H9 (cell line): Measurements from ENCODE around the gene FOXL1. TPM values are rescaled to one million over a fixed set of nuclear protein-coding genes. Genes with fewer than 3 reads are reported as not detected.
"Not testable (repeated sequence)": the region's sequence is repeated elsewhere in the genome, so short reads cannot be mapped to it uniquely, and the experiment has no call there.

Experiments used
- DNase-seq: peaks from one replicate; pipeline ENCODE4 v3.0.0-alpha.2; 2017
- H2AFZ ChIP-seq: one replicate; pipeline ENCODE4 v1.6.1; 2013; ENCODE audit warnings: mild to moderate bottlenecking, low read length, control low read depth, moderate library complexity
- H2AK5ac ChIP-seq: 2 replicates; pipeline ENCODE4 v1.6.1; 2013; ENCODE audit warnings: low read length, control low read depth, mixed read lengths; ENCODE audit not compliant: insufficient read length
- H2BK120ac ChIP-seq: one replicate; pipeline ENCODE4 v1.6.1; 2013; ENCODE audit warnings: low read depth, mild to moderate bottlenecking, low read length, control low read depth, inconsistent platforms; ENCODE audit not compliant: poor library complexity, severe bottlenecking
- H2BK12ac ChIP-seq: 2 replicates; pipeline ENCODE4 v1.6.1; 2013; ENCODE audit warnings: low read length, control low read depth, mixed read lengths, low read depth; ENCODE audit not compliant: insufficient read length
- H2BK15ac ChIP-seq: 2 replicates; pipeline ENCODE4 v1.6.1; 2013; ENCODE audit warnings: low read depth, low read length, control low read depth
- H2BK20ac ChIP-seq: one replicate; pipeline ENCODE4 v1.6.1; 2013; ENCODE audit warnings: low read depth, mild to moderate bottlenecking, low read length, control low read depth, inconsistent platforms; ENCODE audit not compliant: poor library complexity, severe bottlenecking
- H2BK5ac ChIP-seq: 2 replicates; pipeline ENCODE4 v1.6.1; 2013; ENCODE audit warnings: low read length, control low read depth, mixed read lengths; ENCODE audit not compliant: insufficient read length
- H3K14ac ChIP-seq: 2 replicates; pipeline ENCODE4 v1.6.1; 2013; ENCODE audit warnings: low read length, control low read depth; ENCODE audit not compliant: insufficient read depth
- H3K18ac ChIP-seq: 2 replicates; pipeline ENCODE4 v1.6.1; 2013; ENCODE audit warnings: low read depth, mild to moderate bottlenecking, mixed read lengths, low read length, control low read depth; ENCODE audit not compliant: insufficient read length
- H3K23ac ChIP-seq: 2 replicates; pipeline ENCODE4 v1.6.1; 2013; ENCODE audit warnings: low read length, control low read depth, mixed read lengths, low read depth; ENCODE audit not compliant: insufficient read length
- H3K23me2 ChIP-seq: 2 replicates; pipeline ENCODE4 v1.6.1; 2013; ENCODE audit warnings: low read depth, mild to moderate bottlenecking, mixed read lengths, low read length, control low read depth; ENCODE audit not compliant: insufficient read length, poor library complexity, severe bottlenecking
- H3K27ac ChIP-seq: 2 replicates; pipeline ENCODE4 v1.5.1; 2013; ENCODE audit warnings: low read length, control low read depth, mixed read lengths, low read depth; ENCODE audit not compliant: insufficient read length
- H3K27me3 ChIP-seq: 2 replicates; pipeline ENCODE4 v1.6.1; 2013; ENCODE audit warnings: low read length, control low read depth, inconsistent platforms; ENCODE audit not compliant: insufficient read depth
- H3K4ac ChIP-seq: 2 replicates; pipeline ENCODE4 v1.6.1; 2013; ENCODE audit warnings: low read depth, mild to moderate bottlenecking, control low read depth, inconsistent platforms, low read length, moderate library complexity
- H3K4me1 ChIP-seq: 2 replicates; pipeline ENCODE4 v1.6.1; 2013; ENCODE audit warnings: low read length, control low read depth, inconsistent platforms; ENCODE audit not compliant: insufficient read depth
- H3K4me2 ChIP-seq: 2 replicates; pipeline ENCODE4 v1.6.1; 2013; ENCODE audit warnings: low read length, control low read depth, mixed read lengths; ENCODE audit not compliant: insufficient read length, insufficient read depth
- H3K56ac ChIP-seq: 2 replicates; pipeline ENCODE4 v1.6.1; 2013; ENCODE audit warnings: low read depth, mild to moderate bottlenecking, mixed read lengths, low read length, control low read depth; ENCODE audit not compliant: insufficient read length
- H3K79me1 ChIP-seq: 2 replicates; pipeline ENCODE4 v1.6.1; 2013; ENCODE audit warnings: low read depth, mild to moderate bottlenecking, moderate library complexity, low read length, control low read depth, inconsistent platforms; ENCODE audit not compliant: insufficient read depth, poor library complexity, severe bottlenecking
- H3K79me2 ChIP-seq: 2 replicates; pipeline ENCODE4 v1.6.1; 2013; ENCODE audit warnings: low read length, control low read depth, inconsistent platforms; ENCODE audit not compliant: insufficient read depth
- H3K9ac ChIP-seq: 2 replicates; pipeline ENCODE4 v1.6.1; 2013; ENCODE audit warnings: low read length, control low read depth, mixed read lengths; ENCODE audit not compliant: insufficient read length; ENCODE audit errors: extremely low read depth
- H3K9me3 ChIP-seq: one replicate; pipeline ENCODE4 v1.6.1; 2013; ENCODE audit warnings: low read depth, low read length, inconsistent platforms; ENCODE audit not compliant: control insufficient read depth
- H3T11ph ChIP-seq: one replicate; pipeline ENCODE4 v1.6.1; 2013; ENCODE audit warnings: mild to moderate bottlenecking, low read length, control low read depth, inconsistent platforms
- H4K20me1 ChIP-seq: one replicate; pipeline ENCODE4 v1.6.1; 2013; ENCODE audit not compliant: control insufficient read depth, insufficient read length, insufficient read depth
- H4K5ac ChIP-seq: 2 replicates; pipeline ENCODE4 v1.6.1; 2013; ENCODE audit warnings: low read depth, mild to moderate bottlenecking, mixed read lengths, low read length, control low read depth; ENCODE audit not compliant: insufficient read length
- H4K8ac ChIP-seq: replicated peaks from 2 replicates; pipeline ENCODE4 v1.6.1; 2013; ENCODE audit warnings: low read length, control low read depth, mixed read lengths, low read depth; ENCODE audit not compliant: insufficient read length
- H4K91ac ChIP-seq: 2 replicates; pipeline ENCODE4 v1.6.1; 2013; ENCODE audit warnings: low read depth, mild to moderate bottlenecking, moderate library complexity, mixed read lengths, low read length, control low read depth; ENCODE audit not compliant: insufficient read length
- H3K27ac Mint-ChIP-seq, 3 experiments: 2 replicates in 2 of 3; 3 replicates in 1 of 3; pipeline ENCODE4 v1.8.0; 2020 to 2021; ENCODE audit warnings: mixed read lengths in 3 of 3, mild to moderate bottlenecking in 1 of 3, moderate library complexity in 1 of 3
- H3K27me3 Mint-ChIP-seq: 2 replicates; pipeline ENCODE4 v1.8.0; 2021; ENCODE audit warnings: low read depth, mild to moderate bottlenecking, moderate library complexity, mixed read lengths
- H3K36me3 Mint-ChIP-seq, 3 experiments: 2 replicates in 2 of 3; 3 replicates in 1 of 3; pipeline ENCODE4 v1.8.0; 2020 to 2021; ENCODE audit warnings: low read depth in 3 of 3, mixed read lengths in 3 of 3; ENCODE audit not compliant: insufficient read depth in 1 of 3
- H3K4me1 Mint-ChIP-seq, 2 experiments: 2 replicates each; pipeline ENCODE4 v1.8.0; 2020; ENCODE audit warnings: mixed read lengths in 2 of 2
- H3K4me3 Mint-ChIP-seq, 2 experiments: 2 replicates in 1 of 2; 3 replicates in 1 of 2; pipeline ENCODE4 v1.8.0; 2020 to 2021; ENCODE audit warnings: mild to moderate bottlenecking in 2 of 2, mixed read lengths in 2 of 2, moderate library complexity in 1 of 2
- H3K9me3 Mint-ChIP-seq, 2 experiments: 2 replicates in 1 of 2; 3 replicates in 1 of 2; pipeline ENCODE4 v1.8.0; 2020; ENCODE audit warnings: mild to moderate bottlenecking in 2 of 2, mixed read lengths in 2 of 2, moderate library complexity in 1 of 2
- WGBS: extraction: QIAGEN DNeasy Blood & Tissue Kit; methylation state at CpG from one replicate; pipeline ENCODE4 v1.1.7; 2013; ENCODE audit warnings: missing lambda C conversion rate, low lambda C conversion rate, mixed read lengths; ENCODE audit not compliant: insufficient read length; ENCODE audit errors: extremely low coverage; 5-methylcytosine and 5-hydroxymethylcytosine counted together
- total RNA-seq: library from RNA; stranded (reverse); gene quantifications from 2 replicates; pipeline ENCODE4 v1.2.1, GENCODE V29; 2021
- TF ChIP-seq, protein P1 (sequence below): fragments of 200-600 bp; sonication (generic); conservative IDR thresholded peaks from 3 replicates; pipeline ENCODE4 v1.8.0; 2021; ENCODE audit warnings: antibody characterized with exemption, mild to moderate bottlenecking

FOXL1 gene
- total RNA-seq, 1 experiment from 2014 or later: 0.09 TPM

DNA sequence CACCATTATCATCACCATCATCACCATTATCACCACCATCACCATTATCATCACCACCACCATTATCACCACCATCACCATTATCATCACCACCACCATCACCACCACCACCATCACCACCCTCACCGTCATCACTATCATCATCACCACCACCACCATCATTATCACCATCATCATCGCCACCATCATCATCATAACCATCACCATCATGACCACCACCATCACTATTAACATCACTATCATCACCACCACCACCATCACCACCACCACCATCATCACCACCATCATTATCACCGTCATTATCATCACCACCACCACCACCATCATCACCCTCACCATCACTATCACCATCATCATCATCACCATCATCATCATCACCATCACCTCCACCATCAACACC lies 9.1 kb downstream of the FOXL1 start:
- Mint-ChIP-seq H3K4me1 (peaks cover 0 to 3% of the 10 kb centered on the region in 2 experiments; a peak in 1 of 4 replicates), H3K36me3 (no peaks in the 10 kb centered on the region), H3K27ac (no peak overlapping the region), H3K9me3 (no peaks in the 10 kb centered on the region), H3K27me3 (peaks cover 42% of the 10 kb centered on the region), H3K4me3 (no peak overlapping the region)
- no peak overlapping the region for H3K18ac ChIP-seq
- H3K23me2 ChIP-seq: no peaks in the 10 kb centered on the region
- H4K91ac ChIP-seq: no peak overlapping the region
- no peak overlapping the region for H3T11ph ChIP-seq
- no peaks in the 10 kb centered on the region for H3K9me3 ChIP-seq
- WGBS: no CpG with 5 or more reads among the region's 3 CpGs
- no peaks in the 10 kb centered on the region for H3K79me1 ChIP-seq
- no peak overlapping the region for H3K14ac ChIP-seq
- H4K20me1 ChIP-seq: no peaks in the 10 kb centered on the region
- no peak overlapping the region for H3K4me2 ChIP-seq
- H3K4me1 ChIP-seq: no peaks in the 10 kb centered on the region
- no peak overlapping the region for H3K27ac ChIP-seq
- TF ChIP-seq, protein P1, sequence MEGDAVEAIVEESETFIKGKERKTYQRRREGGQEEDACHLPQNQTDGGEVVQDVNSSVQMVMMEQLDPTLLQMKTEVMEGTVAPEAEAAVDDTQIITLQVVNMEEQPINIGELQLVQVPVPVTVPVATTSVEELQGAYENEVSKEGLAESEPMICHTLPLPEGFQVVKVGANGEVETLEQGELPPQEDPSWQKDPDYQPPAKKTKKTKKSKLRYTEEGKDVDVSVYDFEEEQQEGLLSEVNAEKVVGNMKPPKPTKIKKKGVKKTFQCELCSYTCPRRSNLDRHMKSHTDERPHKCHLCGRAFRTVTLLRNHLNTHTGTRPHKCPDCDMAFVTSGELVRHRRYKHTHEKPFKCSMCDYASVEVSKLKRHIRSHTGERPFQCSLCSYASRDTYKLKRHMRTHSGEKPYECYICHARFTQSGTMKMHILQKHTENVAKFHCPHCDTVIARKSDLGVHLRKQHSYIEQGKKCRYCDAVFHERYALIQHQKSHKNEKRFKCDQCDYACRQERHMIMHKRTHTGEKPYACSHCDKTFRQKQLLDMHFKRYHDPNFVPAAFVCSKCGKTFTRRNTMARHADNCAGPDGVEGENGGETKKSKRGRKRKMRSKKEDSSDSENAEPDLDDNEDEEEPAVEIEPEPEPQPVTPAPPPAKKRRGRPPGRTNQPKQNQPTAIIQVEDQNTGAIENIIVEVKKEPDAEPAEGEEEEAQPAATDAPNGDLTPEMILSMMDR: no peak
- no peak overlapping the region for H4K8ac ChIP-seq
- H2AK5ac ChIP-seq: no peak overlapping the region
- H3K9ac ChIP-seq: no peak overlapping the region
- H3K79me2 ChIP-seq: no peaks in the 10 kb centered on the region
- H3K23ac ChIP-seq: no peak overlapping the region
- H3K27me3 ChIP-seq: no peaks in the 10 kb centered on the region
- no peak for DNase-seq
- no peak overlapping the region for H2AFZ ChIP-seq
- H2BK15ac ChIP-seq: no peak overlapping the region
- H2BK20ac ChIP-seq: no peak overlapping the region
- H2BK5ac ChIP-seq: no peak overlapping the region
- no peak overlapping the region for H3K4ac ChIP-seq
- no peak overlapping the region for H2BK12ac ChIP-seq
- no peak overlapping the region for H3K56ac ChIP-seq
- no peak overlapping the region for H4K5ac ChIP-seq
- H2BK120ac ChIP-seq: no peak overlapping the region

DNA sequence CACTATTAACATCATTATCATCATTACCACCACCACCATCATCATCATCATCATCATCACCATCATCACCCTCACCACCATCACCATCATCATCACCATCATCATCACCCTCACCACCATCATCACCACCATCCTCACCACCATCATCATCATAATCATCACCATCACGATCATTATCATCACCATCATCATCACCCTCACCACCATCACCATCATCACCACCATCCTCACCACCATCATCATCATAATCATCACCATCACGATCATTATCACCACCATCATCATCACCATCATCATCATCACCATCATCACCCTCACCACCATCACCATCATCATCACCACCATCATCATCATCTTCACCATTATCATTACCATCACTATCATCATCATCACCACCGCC lies 9.6 kb downstream of the FOXL1 start:
- H3K4ac ChIP-seq, DNase-seq, H2AK5ac ChIP-seq, H3K9ac ChIP-seq, H3K56ac ChIP-seq, H3K79me1 ChIP-seq, H3K4me3 Mint-ChIP-seq, H3T11ph ChIP-seq, H3K9me3 ChIP-seq, H4K20me1 ChIP-seq, H2BK12ac ChIP-seq, H2AFZ ChIP-seq, H4K91ac ChIP-seq, H3K27ac Mint-ChIP-seq, H3K4me1 ChIP-seq, H3K36me3 Mint-ChIP-seq, H3K23ac ChIP-seq, H3K18ac ChIP-seq, H4K5ac ChIP-seq, H2BK5ac ChIP-seq, H3K4me2 ChIP-seq, H3K14ac ChIP-seq, H3K4me1 Mint-ChIP-seq, H2BK120ac ChIP-seq, H3K79me2 ChIP-seq, H3K27me3 ChIP-seq, H3K9me3 Mint-ChIP-seq, H2BK15ac ChIP-seq, H3K23me2 ChIP-seq, H3K27ac ChIP-seq, H2BK20ac ChIP-seq: not testable (repeated sequence)
- H3K27me3 Mint-ChIP-seq: peaks cover 43% of the 10 kb centered on the region
- 100% methylated on average over 3 of the region's 3 CpGs for WGBS
- H4K8ac ChIP-seq: peak overlapping the region; percentile 36
